PC-9 (cell line): ENCODE measurements around the gene CDC37.
A peak's percentile ranks its signal among the peaks of the same experiment; 100 is the strongest.

Source experiments
- EZH2 ChIP-seq: fragments of 200-600 bp; sonication (generic); IDR thresholded peaks from 2 replicates; pipeline ENCODE4 v1.8.0; 2017; ENCODE audit warnings: antibody characterized with exemption, low read depth
- TF ChIP-seq, protein P1 (sequence below): fragments of 200-600 bp; sonication (generic); conservative IDR thresholded peaks from 2 replicates; pipeline ENCODE4 v1.6.1; 2017; ENCODE audit warnings: mixed run types, antibody characterized with exemption, mild to moderate bottlenecking, moderate library complexity

DNA sequence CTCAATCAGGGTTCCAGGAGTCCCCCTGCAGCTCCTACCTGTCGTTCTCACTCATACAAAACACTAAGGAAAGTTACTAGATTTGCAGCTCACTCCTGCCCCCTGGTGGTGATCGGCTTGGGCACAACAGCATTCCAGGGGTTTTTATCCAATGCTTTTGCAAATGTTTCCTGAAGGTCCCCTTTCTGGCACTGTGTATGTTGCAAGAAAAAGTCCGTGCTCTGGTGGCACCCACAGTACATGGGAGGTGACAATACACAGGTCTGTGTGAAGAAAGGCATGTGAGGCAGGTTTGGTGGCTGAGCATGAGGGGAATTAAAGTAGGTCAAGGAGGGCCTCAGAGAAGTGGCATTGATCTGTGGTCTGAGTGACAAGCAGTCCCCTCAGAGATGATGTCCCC is 14.4 kb downstream of the CDC37 start:
- TF ChIP-seq, protein P1, sequence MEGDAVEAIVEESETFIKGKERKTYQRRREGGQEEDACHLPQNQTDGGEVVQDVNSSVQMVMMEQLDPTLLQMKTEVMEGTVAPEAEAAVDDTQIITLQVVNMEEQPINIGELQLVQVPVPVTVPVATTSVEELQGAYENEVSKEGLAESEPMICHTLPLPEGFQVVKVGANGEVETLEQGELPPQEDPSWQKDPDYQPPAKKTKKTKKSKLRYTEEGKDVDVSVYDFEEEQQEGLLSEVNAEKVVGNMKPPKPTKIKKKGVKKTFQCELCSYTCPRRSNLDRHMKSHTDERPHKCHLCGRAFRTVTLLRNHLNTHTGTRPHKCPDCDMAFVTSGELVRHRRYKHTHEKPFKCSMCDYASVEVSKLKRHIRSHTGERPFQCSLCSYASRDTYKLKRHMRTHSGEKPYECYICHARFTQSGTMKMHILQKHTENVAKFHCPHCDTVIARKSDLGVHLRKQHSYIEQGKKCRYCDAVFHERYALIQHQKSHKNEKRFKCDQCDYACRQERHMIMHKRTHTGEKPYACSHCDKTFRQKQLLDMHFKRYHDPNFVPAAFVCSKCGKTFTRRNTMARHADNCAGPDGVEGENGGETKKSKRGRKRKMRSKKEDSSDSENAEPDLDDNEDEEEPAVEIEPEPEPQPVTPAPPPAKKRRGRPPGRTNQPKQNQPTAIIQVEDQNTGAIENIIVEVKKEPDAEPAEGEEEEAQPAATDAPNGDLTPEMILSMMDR = peak; percentile 99
- no peak for TF ChIP-seq EZH2
